GM12874 (cell line): ENCODE results near the gene RNF225.

Experiments
- CTCF ChIP-seq: IDR thresholded peaks from 2 replicates; pipeline ENCODE4 v1.5.1; 2011; ENCODE audit warnings: low read depth, mild to moderate bottlenecking, control low read depth, low read length, moderate library complexity; ENCODE audit not compliant: insufficient read depth

Gene RNF225

GRCh38 chr19:58428617-58429016, 33.2 kb downstream of the RNF225 start:
- TF ChIP-seq CTCF: no peak

- no peak for TF ChIP-seq CTCF
Measured at GRCh38 chr19:58429745-58430144, 34.3 kb downstream of the RNF225 start.

- no peak for TF ChIP-seq CTCF
Measured at GRCh38 chr19:58434217-58434616, 38.8 kb downstream of the RNF225 start.

GRCh38 chr19:58439576-58440554, 44.4 kb downstream of the RNF225 start, which contains the start of gene ZNF132:
Gene ZNF132 (minus strand): TSS chr19:58440153. CDS start chr19:58439821, 332 bp downstream.
- TF ChIP-seq CTCF: no peak

GRCh38 chr19:58440556-58440955, 45.1 kb downstream of the RNF225 start:
- no peak for TF ChIP-seq CTCF
